Stimulated activated CD8-positive, alpha-beta memory T cell treated with anti-CD3 and anti-CD28 coated beads, Interleukin-4, amount 100 ng/mL, for 48 hours (primary cell): ENCODE data around the gene ZNF398.

ENCODE experiments used
- DNase-seq: peaks from one replicate; pipeline ENCODE4 v3.0.0-alpha.2; 2020

The ZNF398 gene

DNA sequence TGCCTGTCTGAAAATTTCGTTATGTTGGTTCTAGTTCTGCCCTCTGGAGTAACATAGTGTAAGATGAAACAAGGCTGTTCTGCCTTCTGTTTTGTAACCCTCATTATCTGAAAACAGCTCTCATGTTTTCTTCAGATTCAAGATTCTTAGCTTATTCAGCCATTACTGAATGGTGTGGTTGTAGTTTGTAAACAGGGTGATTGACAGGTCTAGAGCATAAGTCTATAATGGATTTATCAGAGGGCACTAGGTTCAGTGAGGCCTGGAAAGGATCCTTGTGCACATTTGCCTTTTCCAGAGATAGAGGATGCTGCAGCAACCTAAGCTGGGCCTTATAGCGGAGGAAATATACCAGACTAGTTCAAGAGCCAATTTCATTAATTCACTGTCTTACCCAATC, 6.1 kb downstream of the ZNF398 start:
- DNase-seq = no peak

GRCh38 chr7:149154056-149154455, 6.8 kb downstream of the ZNF398 start:
- no peak for DNase-seq

GRCh38 chr7:149156898-149157297, 9.6 kb downstream of the ZNF398 start:
- no peak for DNase-seq

DNA sequence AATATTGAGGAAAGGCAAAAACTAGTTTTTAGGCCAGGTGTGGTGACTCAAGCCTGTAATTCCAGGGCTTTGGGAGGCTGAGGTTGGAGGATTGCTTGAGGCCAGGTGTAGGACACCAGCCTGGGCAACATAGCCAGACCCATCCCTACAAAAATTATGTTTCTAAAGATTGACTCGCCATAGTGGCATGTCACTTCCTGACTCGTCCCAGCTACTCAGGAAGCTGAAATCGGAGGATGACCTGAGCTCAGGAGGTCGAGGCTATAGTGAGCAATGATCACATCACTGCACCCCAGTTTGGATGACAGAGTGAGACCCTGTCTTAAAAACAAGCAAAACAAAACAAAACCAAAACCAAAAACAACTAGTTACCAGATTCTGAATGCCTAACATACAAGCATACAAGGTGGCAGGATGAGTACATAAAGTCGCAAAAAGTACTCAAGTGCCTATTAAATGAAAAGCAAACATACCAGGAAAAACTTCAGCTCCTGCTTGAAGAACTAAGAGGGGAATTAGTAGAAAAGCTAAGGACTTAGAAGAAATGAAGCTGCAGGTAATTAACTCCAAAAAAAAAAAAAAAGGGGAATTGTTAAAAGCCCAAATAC, 14.1 kb downstream of the ZNF398 start:
- no peak for DNase-seq

DNA sequence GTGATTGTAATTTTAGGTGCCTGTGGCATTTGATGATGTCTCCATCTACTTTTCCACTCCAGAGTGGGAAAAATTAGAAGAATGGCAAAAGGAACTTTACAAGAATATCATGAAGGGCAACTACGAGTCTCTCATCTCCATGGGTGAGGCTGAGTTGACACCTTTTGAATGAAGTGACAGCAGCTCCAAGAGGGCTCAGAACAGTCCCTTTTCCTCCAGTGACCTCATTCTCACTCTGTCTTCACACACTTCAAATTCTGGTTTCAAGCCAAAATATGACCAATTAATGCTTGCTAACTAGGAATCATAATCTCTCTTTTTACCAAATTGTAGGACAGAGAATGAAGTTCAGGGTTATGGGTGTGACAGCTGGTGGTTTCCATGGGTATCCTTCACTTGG, 18.9 kb downstream of the ZNF398 start:
- DNase-seq = no peak

DNA sequence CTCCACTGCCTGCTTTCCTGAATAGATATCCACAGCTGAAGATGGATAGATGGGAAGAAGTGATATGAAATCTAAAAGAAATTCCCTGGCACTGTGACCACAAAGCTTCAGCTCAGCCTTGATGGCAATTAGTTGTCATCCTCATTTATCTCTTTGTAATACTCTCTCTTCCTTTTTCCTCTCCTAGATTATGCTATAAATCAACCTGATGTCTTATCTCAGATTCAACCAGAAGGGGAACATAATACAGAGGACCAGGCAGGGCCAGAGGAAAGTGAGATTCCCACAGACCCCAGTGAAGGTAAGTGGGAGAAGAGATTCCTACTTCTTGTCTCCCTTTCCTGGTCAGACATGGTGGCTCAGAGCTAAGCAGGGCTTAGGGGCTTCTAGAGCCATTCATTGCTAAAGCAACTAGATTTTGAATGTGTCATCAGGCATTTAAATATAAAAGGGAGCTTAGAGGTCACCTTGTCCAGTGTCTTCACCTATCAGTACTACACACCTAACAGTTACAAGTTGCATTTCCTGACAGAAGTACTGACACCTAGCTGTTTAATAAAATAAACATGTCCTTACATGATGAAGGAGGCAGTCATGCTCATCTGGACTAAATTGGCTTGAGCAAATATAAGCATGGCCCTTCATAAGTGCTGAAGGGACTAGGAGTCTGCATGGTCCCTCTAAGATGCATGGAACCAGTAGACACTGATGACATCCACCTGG, 19.5 kb downstream of the ZNF398 start:
- no peak for DNase-seq

DNA sequence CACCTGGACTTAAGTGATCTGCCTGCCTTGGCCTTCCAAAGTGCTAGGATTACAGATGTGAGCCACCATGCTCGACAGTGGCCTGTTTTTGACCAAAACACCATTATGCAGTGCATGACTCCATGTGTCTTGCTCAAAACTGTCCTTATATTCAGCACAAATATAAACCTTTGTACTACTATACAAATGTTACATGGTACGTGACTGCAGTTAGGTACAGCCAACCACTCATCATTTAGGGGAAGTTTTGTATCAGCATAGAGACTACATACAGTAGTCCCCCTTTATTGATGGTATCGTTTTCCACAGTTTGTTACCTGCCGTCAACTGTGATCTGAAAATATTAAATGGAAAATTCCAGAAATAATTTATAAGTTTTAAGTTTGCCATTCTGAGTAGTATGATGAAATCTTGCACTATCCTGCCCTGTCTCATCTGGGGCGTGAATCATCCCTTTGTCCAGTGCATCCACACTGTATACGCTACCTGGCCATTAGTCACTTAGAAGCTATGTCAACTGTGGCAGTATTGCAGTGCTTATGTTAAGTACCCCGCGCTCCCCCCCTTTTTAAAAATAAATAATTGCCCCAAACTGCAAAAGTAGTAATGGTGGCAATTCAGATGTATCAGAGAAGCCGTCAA, 24.8 kb downstream of the ZNF398 start:
- DNase-seq = no peak

GRCh38 chr7:149172534-149172920, 25.3 kb downstream of the ZNF398 start:
- no peak for DNase-seq

DNA sequence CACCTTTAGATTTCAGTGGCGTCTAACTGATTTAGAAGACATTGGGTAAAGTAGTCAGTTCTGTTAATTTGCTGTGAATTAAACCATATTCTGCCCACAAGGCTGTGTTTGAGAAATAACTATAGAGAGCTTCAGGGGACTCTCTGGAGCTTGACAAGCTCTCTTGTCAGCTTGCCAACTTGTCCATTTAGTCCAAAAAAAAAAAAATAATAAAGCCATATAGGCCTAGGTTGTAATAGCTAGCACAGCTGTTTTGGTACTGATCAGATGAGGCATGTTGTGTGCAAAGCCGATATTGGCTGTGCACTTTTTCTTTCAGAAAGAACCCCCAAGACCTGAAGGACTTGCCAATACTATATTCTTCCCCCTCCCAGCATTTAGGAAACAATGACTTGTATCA, 27.9 kb downstream of the ZNF398 start:
- no peak for DNase-seq

GRCh38 chr7:149179241-149179640, 32.0 kb downstream of the ZNF398 start:
- DNase-seq = no peak

DNA sequence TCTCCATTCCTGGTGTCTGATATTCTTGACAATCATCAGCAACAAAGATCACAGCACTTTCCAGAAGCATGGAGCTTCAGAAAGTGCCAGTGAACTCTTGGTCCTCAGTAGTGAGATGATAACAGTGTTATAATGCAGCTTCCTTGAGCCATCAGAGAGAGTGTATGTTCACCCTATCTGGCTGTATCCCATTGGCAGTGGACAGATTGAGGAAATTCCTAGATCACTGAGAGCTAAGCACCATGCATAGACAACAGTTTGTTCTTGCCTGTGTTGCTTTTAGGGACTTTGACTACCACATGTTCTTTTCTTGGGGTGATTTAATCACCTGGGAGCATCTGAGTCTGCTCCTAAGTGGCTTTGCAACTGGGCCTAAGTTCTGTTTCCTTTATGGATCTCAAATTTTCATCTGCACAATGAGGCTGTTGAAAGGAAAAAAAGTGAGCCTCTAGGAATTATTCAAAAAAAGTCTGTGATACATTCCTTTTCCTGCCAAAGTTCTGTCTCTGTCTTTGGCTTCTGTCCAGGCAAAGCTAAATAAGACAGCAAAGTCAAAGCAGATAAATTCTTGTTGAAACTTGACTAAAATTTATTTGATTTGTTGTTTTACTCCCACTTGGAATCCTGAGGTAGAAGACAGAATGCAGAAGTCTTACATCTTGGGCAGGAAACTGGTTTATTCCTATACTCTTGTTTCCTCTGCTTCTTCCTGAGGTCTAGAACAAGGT, 33.6 kb downstream of the ZNF398 start:
- DNase-seq = no peak

- no peak for DNase-seq
These were observed 34.2 kb downstream of the ZNF398 start for GRCh38 chr7:149181450-149181790.

- no peak for DNase-seq
These were observed 37.0 kb downstream of the ZNF398 start for GRCh38 chr7:149184274-149184673.

GRCh38 chr7:149188213-149188612, 41.0 kb downstream of the ZNF398 start:
- DNase-seq = no peak

DNA sequence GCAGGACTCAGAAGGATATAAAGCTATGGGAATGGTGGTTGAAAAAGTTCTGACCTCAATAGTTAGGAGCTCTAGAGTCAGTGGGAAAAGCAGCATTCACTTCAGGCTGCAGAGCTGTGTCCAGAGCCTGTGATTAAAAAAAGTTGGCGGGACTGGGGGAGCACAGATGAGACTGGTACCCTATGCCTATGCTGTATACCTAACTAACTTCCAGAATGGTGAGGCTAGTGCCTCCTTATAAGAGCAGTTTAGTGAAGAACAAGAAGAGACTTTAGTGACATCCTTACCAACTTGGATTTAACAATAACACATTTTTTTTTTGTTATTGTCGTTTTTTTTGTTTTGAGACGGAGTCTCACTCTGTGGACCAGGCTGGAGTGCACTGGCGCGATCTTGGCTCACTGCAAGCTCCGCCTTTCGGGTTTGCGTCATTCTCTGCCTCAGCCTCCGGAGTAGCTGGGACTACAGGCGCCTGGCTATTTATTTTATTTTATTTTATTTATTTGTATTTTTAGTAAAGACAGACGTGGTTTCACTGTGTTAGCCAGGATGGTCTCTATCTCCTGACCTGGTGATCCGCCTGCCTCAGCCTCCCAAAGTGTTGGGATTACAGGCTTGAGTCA, 41.5 kb downstream of the ZNF398 start:
- no peak for DNase-seq

DNA sequence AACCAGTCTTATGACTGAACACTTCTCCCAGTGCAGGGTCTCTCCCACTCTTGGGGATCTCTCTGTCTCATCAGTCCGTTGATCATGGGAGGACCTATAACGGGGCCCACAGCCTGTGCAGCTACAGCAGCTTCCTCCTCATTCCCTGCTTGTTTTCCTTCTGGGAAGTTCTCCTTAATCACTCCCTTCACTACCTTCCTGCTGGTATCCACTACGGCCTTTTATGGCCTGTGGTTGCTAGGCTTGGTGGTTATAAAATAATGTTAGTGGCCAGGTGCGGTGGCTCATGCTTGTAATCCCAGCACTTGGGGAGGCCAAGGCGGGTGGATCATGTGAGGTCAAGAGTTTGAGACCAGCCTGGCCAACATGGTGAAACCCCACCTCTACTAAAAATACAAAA, 44.6 kb downstream of the ZNF398 start:
- DNase-seq = no peak

DNA sequence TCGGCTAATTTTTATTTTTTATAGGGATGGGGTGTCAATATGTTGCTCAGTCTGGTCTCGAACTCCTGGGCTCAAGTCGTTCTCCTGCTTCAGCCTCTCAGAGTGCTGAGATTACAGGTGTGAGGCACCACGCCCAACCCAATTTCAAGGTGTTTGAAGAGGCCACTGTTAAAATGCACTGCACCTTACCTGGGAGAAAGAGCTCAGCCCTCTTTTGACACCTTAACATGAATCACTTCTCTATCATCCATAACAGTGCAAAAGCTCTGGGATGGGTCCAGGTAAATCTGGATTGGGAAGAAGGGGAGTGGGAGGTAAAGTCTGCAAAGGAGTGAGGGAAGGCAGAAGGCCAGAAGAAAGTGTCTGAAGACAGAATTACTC, 47.5 kb downstream of the ZNF398 start:
- DNase-seq = no peak

DNA sequence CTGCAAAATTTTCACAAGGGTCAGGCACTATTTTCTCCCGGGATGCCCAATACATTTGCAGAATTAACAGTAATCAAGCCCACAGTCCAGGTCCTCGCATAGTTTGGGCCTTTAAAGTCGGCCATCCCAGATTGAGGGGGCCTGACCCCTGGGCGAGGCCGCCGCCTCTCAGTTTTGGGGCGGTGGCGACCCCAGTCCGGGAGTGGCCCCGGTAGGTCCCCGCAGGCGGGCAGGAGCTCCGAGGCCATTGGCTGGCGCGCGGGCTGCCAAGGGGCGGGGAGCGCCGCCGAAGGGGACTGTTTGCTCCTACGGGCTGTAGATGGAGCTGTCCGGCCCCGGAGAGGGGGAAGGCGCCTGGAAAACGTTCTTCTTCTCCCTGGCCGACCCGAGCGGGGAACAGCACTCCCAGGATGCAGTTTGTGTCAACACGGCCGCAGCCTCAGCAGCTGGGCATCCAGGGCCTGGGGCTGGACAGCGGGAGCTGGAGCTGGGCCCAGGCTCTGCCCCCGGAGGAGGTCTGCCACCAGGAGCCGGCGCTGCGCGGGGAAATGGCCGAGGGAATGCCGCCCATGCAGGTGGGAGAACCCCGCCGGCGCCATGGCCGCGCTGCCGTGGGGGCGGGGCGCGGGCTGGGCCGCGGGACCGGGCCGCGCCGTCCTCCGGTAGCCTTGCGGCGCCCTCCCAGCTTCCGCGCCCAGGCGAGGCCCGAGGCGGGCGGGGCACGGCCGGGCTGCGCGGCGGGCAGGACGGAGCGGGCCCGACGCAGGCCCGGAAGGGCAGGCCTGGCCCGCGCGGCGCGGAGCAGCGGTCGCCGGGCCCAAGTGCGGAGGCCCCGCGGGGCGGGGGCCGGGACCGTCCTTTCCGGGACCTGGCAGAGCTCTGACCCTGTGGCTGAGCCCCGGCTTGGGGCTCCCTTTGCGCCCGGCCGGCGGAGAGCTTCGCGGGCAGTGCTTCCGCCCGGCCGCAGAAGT, 48.2 kb downstream of the ZNF398 start, which contains the start of gene ZNF282:
Gene ZNF282 (plus strand): TSS at position 367 of the 971 bp plus-strand sequence. CDS start 44 bp downstream, at position 411.
- peak; percentile 88 for DNase-seq

DNA sequence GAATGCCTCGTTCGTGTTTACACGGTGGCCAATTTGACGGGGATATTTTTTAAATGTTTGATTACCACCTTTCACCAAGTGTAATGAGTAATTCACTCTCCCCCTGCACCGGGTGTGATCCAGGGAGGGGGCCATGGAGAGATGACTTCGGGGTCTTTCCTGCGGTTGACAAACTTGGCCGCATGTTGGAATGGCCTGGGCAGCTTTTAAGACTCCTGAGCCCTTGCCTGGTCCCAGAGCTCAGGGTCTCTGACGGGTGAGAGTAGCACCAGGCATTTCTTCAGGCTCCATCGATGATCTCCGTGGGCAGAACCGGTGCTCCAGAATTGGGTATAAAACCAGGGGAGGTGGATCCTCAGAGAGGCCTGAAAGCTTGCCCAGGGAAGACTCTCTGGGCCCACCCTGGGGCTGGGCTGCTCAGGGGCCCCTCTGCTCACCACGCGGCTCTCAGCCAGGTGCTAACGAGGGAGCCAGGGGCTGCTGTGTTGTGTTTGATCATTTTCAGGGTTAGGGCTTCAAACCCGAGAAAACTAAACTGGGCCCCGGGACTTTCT, 49.0 kb downstream of the ZNF398 start:
- DNase-seq = peak; percentile 40

DNA sequence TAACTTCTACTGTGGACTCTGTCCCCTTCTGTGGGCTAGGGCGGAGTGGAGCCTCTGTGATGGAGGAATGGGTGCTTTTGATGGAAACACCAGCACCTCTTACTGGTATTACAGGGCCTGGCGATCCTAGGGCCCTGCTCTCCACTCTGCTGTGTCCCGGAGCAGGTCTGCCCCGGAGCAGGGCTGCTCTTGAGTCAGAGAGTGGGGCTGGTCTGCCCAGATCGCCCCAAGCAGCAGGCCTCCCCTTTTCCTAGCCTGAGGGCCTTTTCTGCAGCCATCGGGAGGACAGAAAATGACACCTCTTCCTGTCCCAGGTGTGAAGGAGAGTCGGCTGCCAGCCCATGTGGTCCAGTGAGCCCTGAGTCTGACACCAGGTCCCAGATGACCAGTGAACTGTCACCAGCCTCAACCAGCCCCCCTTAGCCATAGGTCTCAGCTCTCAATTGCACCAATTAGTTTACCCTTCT, 49.5 kb downstream of the ZNF398 start:
- peak; percentile 43 for DNase-seq

GRCh38 chr7:149197675-149198074, 50.4 kb downstream of the ZNF398 start:
- no peak for DNase-seq
